GM12874 (cell line): Measurements from ENCODE around the gene LRP1B.

ENCODE experiments used
- CTCF ChIP-seq: IDR thresholded peaks from 2 replicates; pipeline ENCODE4 v1.5.1; 2011; ENCODE audit warnings: low read depth, mild to moderate bottlenecking, control low read depth, low read length, moderate library complexity; ENCODE audit not compliant: insufficient read depth

The LRP1B gene

GRCh38 chr2:140356697-140357096, 1774.1 kb downstream of the LRP1B start:
- no peak for TF ChIP-seq CTCF

- TF ChIP-seq CTCF: no peak
Observed at GRCh38 chr2:140355511-140356090, 1775.2 kb downstream of the LRP1B start.

- TF ChIP-seq CTCF: no peak
Observed at GRCh38 chr2:140354544-140354943, 1776.3 kb downstream of the LRP1B start.

- no peak for TF ChIP-seq CTCF
Observed at GRCh38 chr2:140353541-140353940, 1777.3 kb downstream of the LRP1B start.

DNA sequence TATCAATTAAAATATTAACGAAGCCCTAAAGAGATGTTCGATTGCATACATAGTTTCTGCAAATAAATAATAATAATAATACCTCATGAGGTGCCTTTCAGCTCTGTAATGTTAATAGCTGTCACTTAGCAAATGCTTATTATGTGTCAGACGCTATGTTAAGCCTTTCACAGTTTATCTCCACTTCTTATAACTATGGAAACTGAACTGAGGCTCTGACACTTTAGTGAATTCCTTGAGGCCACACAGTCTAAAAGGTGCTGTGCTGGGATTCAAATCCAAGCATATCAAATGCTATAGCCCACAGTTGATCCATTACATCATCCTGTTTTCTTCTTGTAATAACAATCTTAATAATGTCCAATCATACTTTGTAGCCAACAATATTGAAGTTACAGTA, 1779.1 kb downstream of the LRP1B start:
- no peak for TF ChIP-seq CTCF

DNA sequence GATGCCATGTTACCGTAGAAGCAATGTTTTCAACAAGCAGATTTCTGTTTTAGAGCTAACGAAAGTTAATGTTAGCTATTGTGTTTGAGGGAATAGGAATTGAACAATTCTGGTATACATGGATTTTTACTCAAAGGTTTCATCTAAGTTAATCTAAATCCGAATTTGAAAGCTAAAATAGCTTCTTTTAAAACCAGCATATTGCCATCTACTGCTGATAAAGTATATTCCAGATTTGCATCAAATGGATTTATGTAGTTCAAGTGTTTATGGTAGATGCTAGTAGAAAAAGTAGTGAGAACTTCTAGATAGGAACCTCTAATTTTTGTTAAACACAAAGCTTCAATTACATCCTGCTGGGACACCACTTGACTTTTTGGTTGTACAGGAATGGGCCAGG, 1781.1 kb downstream of the LRP1B start:
- no peak for TF ChIP-seq CTCF

DNA sequence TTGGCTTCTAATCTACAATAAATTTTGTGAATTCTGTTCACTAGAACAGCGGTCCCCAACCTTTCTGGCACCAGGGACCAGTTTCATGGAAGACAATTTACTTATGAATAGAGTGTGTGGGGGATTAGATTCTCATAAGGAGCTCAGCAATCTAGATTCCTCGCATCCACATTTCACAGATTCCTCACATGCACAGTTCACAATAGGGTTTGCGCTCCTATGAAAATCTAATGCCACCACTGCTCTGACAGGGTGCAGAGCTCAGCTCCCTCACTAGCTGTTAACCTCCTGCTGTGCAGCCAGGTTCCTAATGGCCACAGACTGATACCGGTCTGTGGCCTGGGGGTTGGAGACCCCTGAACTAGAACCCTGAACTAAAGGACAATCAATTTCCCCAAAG, 1782.0 kb downstream of the LRP1B start:
- TF ChIP-seq CTCF: no peak
